Right lobe of liver (tissue), 4 donors: ENCODE results near the gene MYO3B.

Experiments
- POLR2A ChIP-seq: fragments of 450-650 bp; IDR thresholded peaks from one replicate; pipeline ENCODE4 v1.6.1; 2017; ENCODE audit warnings: antibody characterized with exemption, mild to moderate bottlenecking
- TF ChIP-seq, protein P1 (sequence below), 4 donors: fragments of 200-600 bp in 3 of 4; fragments of 450-650 bp in 1 of 4; IDR thresholded peaks; one replicate each; pipeline versions ENCODE4 v1.5.1 to v1.8.0; 2016 to 2022; ENCODE audit warnings: antibody characterized with exemption in 4 of 4, mild to moderate bottlenecking in 2 of 4
- donor health status: DM: no; HTN: no; CAD: no.
- donor health status: DM: no; HTN: no; CAD: no.
- donor health status: DM: no; HTN: yes; CAD: no.

- TF ChIP-seq, protein P1, sequence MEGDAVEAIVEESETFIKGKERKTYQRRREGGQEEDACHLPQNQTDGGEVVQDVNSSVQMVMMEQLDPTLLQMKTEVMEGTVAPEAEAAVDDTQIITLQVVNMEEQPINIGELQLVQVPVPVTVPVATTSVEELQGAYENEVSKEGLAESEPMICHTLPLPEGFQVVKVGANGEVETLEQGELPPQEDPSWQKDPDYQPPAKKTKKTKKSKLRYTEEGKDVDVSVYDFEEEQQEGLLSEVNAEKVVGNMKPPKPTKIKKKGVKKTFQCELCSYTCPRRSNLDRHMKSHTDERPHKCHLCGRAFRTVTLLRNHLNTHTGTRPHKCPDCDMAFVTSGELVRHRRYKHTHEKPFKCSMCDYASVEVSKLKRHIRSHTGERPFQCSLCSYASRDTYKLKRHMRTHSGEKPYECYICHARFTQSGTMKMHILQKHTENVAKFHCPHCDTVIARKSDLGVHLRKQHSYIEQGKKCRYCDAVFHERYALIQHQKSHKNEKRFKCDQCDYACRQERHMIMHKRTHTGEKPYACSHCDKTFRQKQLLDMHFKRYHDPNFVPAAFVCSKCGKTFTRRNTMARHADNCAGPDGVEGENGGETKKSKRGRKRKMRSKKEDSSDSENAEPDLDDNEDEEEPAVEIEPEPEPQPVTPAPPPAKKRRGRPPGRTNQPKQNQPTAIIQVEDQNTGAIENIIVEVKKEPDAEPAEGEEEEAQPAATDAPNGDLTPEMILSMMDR (IDR thresholded peaks at IDR 0.05): no peak
- TF ChIP-seq POLR2A: no peak
Observed at GRCh38 chr2:170690640-170691039, 512.7 kb downstream of the MYO3B start.
